ENCODE results near the gene NBDY. TPM values are rescaled to one million over a fixed set of nuclear protein-coding genes. Genes with fewer than 3 reads are reported as not detected.
"Not testable (repeated sequence)": the region's sequence is repeated elsewhere in the genome, so short reads cannot be mapped to it uniquely, and the experiment has no call there.

Gene NBDY
- total RNA-seq, 1 donor from 2014 or later: 33.9 TPM

- H3K9me3 Mint-ChIP-seq: no peaks in the 10 kb centered on the region
- H3K4me1 Mint-ChIP-seq (ENCODE audit: low read depth): peaks cover 32% of the 10 kb centered on the region
- peak overlapping the region; percentile 64 for H3K4me3 Mint-ChIP-seq (ENCODE audit: low read depth)
- intact Hi-C loops (cut with micrococcal nuclease): loop anchor here (2.0 kb wide), 1 partner anchor 176 kb away; no protein-coding TSS in a partner anchor
- DNase-seq (ENCODE audit: low spot score): peak; percentile 35
- no peaks in the 10 kb centered on the region for H3K27me3 Mint-ChIP-seq (ENCODE audit: low read depth)
- H3K36me3 Mint-ChIP-seq (ENCODE audit: low read depth): peaks cover 7% of the 10 kb centered on the region
- H3K27ac Mint-ChIP-seq: no peak overlapping the region
Measured at GRCh38 chrX:56802921-56803849, 74.1 kb downstream of the NBDY start.

DNA sequence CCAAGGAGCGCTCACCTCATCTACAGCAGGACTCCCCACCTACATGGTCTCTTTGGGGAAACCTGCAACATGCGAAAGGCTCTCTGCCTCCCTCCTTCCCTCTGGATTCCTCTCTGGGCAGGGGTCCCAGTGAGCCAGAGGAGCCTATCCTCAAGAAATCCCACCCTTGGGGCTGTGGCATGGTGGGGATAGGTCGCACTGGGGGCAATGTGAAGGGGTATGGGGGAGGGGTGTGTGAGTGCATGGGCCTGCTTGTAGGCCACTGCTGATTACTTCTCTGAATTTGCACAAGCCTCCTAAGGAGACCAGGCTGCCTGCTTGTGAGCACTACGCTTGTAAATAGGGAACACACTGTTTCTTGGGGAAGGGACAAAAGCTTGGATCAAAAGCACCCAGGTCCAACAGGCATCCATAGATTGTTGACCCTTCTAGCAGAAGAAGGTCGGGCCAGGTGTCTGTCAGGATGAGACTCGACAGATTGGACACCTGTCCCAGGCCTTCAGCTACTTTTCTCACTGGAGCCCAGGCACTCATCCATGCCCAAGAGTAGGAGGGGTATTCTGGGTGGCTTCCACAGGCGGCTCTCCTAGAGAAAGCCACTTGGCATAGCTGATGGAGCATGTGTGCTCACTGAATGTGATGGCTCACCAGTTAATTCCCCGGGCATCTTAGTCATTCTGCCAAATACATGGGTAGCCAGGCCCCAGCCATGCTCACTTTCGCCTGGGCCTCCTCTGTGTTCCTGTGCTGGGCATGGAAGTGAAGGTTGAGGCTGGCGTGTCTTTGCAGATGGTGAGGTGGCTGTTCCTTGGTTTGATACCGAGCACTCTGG lies 75.0 kb downstream of the NBDY start:
- DNase-seq (ENCODE audit: low spot score): no peak
- intact Hi-C loops (cut with micrococcal nuclease): loop anchor here (2.0 kb wide), 1 partner anchor 175 kb away; no protein-coding TSS in a partner anchor
- Mint-ChIP-seq H3K9me3 (no peaks in the 10 kb centered on the region), H3K4me1 (ENCODE audit: low read depth) (peaks cover 35% of the 10 kb centered on the region), H3K27me3 (ENCODE audit: low read depth) (no peaks in the 10 kb centered on the region), H3K4me3 (ENCODE audit: low read depth) (no peak overlapping the region), H3K27ac (no peak overlapping the region), H3K36me3 (ENCODE audit: low read depth) (peaks cover 11% of the 10 kb centered on the region)

- DNase-seq (ENCODE audit: low spot score): no peak
- H3K4me1 Mint-ChIP-seq (ENCODE audit: low read depth): peaks cover 29% of the 10 kb centered on the region
- H3K27me3 Mint-ChIP-seq (ENCODE audit: low read depth): no peaks in the 10 kb centered on the region
- no peak overlapping the region for H3K4me3 Mint-ChIP-seq (ENCODE audit: low read depth)
- peaks cover 6% of the 10 kb centered on the region for H3K36me3 Mint-ChIP-seq (ENCODE audit: low read depth)
- no peak overlapping the region for H3K27ac Mint-ChIP-seq
- intact Hi-C loops (cut with micrococcal nuclease): no loop called here
- H3K9me3 Mint-ChIP-seq: no peaks in the 10 kb centered on the region
Measured at GRCh38 chrX:56804867-56805266, 75.8 kb downstream of the NBDY start.

DNA sequence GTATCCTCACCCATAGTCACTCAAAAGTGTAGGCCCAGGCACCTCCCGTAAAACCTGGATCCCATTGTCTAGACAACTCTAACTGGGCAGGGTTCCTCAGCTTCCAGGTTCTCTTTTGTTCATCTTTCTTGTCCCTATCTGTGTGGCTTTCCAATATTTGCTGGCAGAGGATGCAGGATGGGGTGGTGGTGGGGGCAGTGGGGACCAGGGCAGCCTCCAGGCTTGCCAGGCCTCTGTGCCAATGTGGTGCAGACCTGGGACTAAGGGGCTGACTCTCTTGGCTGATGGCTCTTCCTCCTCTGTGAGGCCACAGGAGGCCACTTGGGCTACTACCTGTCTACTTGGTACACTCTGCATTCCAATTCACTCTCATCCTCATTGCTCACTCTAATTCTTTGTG lies 76.4 kb downstream of the NBDY start:
- DNase-seq (ENCODE audit: low spot score): no peak
- no peak overlapping the region for H3K27ac Mint-ChIP-seq
- intact Hi-C loops (cut with micrococcal nuclease): no loop called here
- peaks cover 29% of the 10 kb centered on the region for H3K4me1 Mint-ChIP-seq (ENCODE audit: low read depth)
- H3K9me3 Mint-ChIP-seq: no peaks in the 10 kb centered on the region
- no peak overlapping the region for H3K4me3 Mint-ChIP-seq (ENCODE audit: low read depth)
- H3K27me3 Mint-ChIP-seq (ENCODE audit: low read depth): no peaks in the 10 kb centered on the region
- peaks cover 6% of the 10 kb centered on the region for H3K36me3 Mint-ChIP-seq (ENCODE audit: low read depth)

GRCh38 chrX:56806176-56806575 lies 77.1 kb downstream of the NBDY start:
- peaks cover 26% of the 10 kb centered on the region for H3K4me1 Mint-ChIP-seq (ENCODE audit: low read depth)
- H3K27ac Mint-ChIP-seq; H3K27me3 Mint-ChIP-seq (ENCODE audit: low read depth); H3K9me3 Mint-ChIP-seq; DNase-seq (ENCODE audit: low spot score); intact Hi-C loops (cut with micrococcal nuclease); H3K36me3 Mint-ChIP-seq (ENCODE audit: low read depth); H3K4me3 Mint-ChIP-seq (ENCODE audit: low read depth): not testable (repeated sequence)

GRCh38 chrX:56811599-56811998 lies 82.6 kb downstream of the NBDY start:
- H3K4me3 Mint-ChIP-seq (ENCODE audit: low read depth): no peak overlapping the region
- H3K27me3 Mint-ChIP-seq (ENCODE audit: low read depth): no peaks in the 10 kb centered on the region
- DNase-seq (ENCODE audit: low spot score): no peak
- H3K9me3 Mint-ChIP-seq: no peaks in the 10 kb centered on the region
- peaks cover 31% of the 10 kb centered on the region for H3K4me1 Mint-ChIP-seq (ENCODE audit: low read depth)
- no peak overlapping the region for H3K27ac Mint-ChIP-seq
- intact Hi-C loops (cut with micrococcal nuclease): loop anchor here (5.0 kb wide), 3 partner anchors 249 to 1096 kb away; partner anchors contain the start of genes UBQLN2 and ZXDB
- H3K36me3 Mint-ChIP-seq (ENCODE audit: low read depth): peaks cover 9% of the 10 kb centered on the region

DNA sequence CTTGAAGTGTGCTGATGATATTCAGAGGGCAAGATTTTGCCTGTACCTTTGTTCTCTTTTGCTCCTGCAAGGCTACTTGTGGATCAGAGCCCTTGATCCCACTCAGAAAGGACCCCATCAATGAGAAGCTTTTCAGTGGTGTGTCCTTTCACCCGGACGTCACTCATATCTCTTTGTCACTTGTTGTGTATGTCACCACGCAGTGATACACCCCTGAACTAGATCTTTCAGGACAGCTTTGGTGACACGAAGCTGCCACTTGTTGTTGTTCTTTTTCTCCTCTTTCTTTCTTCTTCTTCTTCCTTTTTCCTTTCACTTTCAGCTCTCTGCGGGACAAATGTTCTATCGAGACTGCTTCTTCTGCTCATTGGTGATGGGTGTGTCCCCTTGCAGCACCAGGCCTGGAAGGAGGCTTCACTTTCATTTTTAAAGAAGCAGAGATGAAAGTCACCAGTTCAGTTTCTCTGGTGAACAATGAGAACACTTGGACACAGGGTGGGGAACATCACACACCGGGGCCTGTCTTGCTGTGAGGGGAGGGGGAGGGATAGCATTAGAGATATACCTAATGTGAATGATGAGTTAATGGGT lies 83.6 kb downstream of the NBDY start:
- Mint-ChIP-seq H3K4me1 (ENCODE audit: low read depth) (peaks cover 29% of the 10 kb centered on the region), H3K9me3 (no peaks in the 10 kb centered on the region), H3K27me3 (ENCODE audit: low read depth) (no peaks in the 10 kb centered on the region), H3K4me3 (ENCODE audit: low read depth) (peak overlapping the region; percentile 74), H3K36me3 (ENCODE audit: low read depth) (peaks cover 14% of the 10 kb centered on the region), H3K27ac (peak overlapping the region; percentile 96)
- peak; percentile 43 for DNase-seq (ENCODE audit: low spot score)
- intact Hi-C loops (cut with micrococcal nuclease): loop anchor here (1.0 to 5.0 kb wide), 6 partner anchors 11 to 1095 kb away; partner anchors contain the start of genes UBQLN2 and ZXDB

- Mint-ChIP-seq H3K4me1 (ENCODE audit: low read depth) (peaks cover 29% of the 10 kb centered on the region), H3K4me3 (ENCODE audit: low read depth) (peak overlapping the region; percentile 75), H3K9me3 (no peaks in the 10 kb centered on the region), H3K27me3 (ENCODE audit: low read depth) (no peaks in the 10 kb centered on the region), H3K36me3 (ENCODE audit: low read depth) (peaks cover 14% of the 10 kb centered on the region), H3K27ac (peak overlapping the region; percentile 96)
- DNase-seq (ENCODE audit: low spot score): peak; percentile 53
- intact Hi-C loops (cut with micrococcal nuclease): loop anchor here (1.0 to 5.0 kb wide), 6 partner anchors 12 to 1094 kb away; partner anchors contain the start of genes UBQLN2 and ZXDB
Measured at GRCh38 chrX:56813318-56813837, 84.3 kb downstream of the NBDY start.

GRCh38 chrX:56817179-56817578 lies 88.1 kb downstream of the NBDY start:
- Mint-ChIP-seq H3K4me1 (ENCODE audit: low read depth) (peaks cover 16% of the 10 kb centered on the region), H3K9me3 (no peaks in the 10 kb centered on the region), H3K36me3 (ENCODE audit: low read depth) (peaks cover 10% of the 10 kb centered on the region), H3K4me3 (ENCODE audit: low read depth) (no peak overlapping the region), H3K27me3 (ENCODE audit: low read depth) (no peaks in the 10 kb centered on the region), H3K27ac (no peak overlapping the region)
- intact Hi-C loops (cut with micrococcal nuclease): no loop called here
- DNase-seq (ENCODE audit: low spot score): no peak

DNA sequence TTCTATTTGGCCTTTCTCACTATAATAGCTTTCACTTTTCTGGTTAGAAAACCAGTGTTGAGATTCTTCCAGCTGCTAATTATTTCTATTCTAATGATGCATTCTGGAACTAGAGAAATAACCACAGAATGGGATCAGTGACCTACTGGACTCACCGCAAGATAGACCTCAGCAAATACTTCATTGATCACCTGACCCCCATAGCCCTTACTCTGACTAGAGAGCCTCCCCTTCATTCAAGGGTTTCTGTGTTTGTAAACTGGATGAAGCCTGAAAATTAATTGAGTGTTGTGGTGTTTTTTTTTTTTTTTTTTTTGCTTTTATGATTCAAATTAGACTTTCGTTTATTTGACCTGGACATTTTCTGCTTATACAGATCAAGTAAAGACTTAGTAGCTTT lies 97.0 kb downstream of the NBDY start:
- H3K9me3 Mint-ChIP-seq: no peaks in the 10 kb centered on the region
- peaks cover 4% of the 10 kb centered on the region for H3K36me3 Mint-ChIP-seq (ENCODE audit: low read depth)
- no peak overlapping the region for H3K4me3 Mint-ChIP-seq (ENCODE audit: low read depth)
- intact Hi-C loops (cut with micrococcal nuclease): no loop called here
- no peaks in the 10 kb centered on the region for H3K4me1 Mint-ChIP-seq (ENCODE audit: low read depth)
- no peak overlapping the region for H3K27ac Mint-ChIP-seq
- DNase-seq (ENCODE audit: low spot score): no peak
- H3K27me3 Mint-ChIP-seq (ENCODE audit: low read depth): no peaks in the 10 kb centered on the region

GRCh38 chrX:56833626-56834025 lies 104.6 kb downstream of the NBDY start:
- intact Hi-C loops (cut with micrococcal nuclease): no loop called here
- H3K9me3 Mint-ChIP-seq: no peaks in the 10 kb centered on the region

DNA sequence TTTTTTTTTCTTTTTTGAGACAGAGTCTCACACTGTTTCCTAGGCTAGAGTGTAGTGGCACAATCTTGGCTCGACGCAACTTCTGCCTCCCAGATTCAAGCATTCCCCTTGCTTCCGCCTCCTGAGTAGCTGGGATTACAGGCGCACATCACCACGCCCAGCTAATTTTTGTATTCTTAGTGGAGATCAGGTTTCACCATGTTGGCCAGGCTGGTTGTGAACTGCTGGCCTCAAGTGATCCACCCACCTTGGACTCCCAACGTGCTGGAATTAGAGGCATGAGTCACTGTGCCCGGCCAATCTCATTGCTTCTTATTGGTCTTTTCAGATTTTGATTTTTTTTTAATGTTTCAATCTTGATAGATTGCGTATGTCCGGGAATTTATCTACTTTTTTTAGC lies 124.4 kb downstream of the NBDY start:
- no peaks in the 10 kb centered on the region for H3K9me3 Mint-ChIP-seq
- H3K36me3 Mint-ChIP-seq (ENCODE audit: low read depth): no peaks in the 10 kb centered on the region
- H3K4me3 Mint-ChIP-seq (ENCODE audit: low read depth): no peak overlapping the region
- no peak for DNase-seq (ENCODE audit: low spot score)
- intact Hi-C loops (cut with micrococcal nuclease): no loop called here
- no peaks in the 10 kb centered on the region for H3K4me1 Mint-ChIP-seq (ENCODE audit: low read depth)
- no peaks in the 10 kb centered on the region for H3K27me3 Mint-ChIP-seq (ENCODE audit: low read depth)
- H3K27ac Mint-ChIP-seq: no peak overlapping the region

More at GRCh38 chrX:56833626-56834025, 104.6 kb downstream of the NBDY start:
- Mint-ChIP-seq H3K36me3 (ENCODE audit: low read depth) (no peaks in the 10 kb centered on the region), H3K27me3 (ENCODE audit: low read depth) (no peaks in the 10 kb centered on the region), H3K4me3 (ENCODE audit: low read depth) (no peak overlapping the region), H3K4me1 (ENCODE audit: low read depth) (no peaks in the 10 kb centered on the region), H3K27ac (no peak overlapping the region)
- DNase-seq (ENCODE audit: low spot score): no peak
